NCI-H2227 treated with DMSO at 0.1 percent for 48 hours (cell line): ENCODE measurements around the gene TMCC2.
"Not testable (repeated sequence)": the region's sequence is repeated elsewhere in the genome, so short reads cannot be mapped to it uniquely, and the experiment has no call there.

ENCODE experiments used
- DNase-seq: peaks from one replicate; lab custom pipeline; 2025; lab: John Stamatoyannopoulos, UW

TMCC2 gene

GRCh38 chr1:205280666-205281395, 53.1 kb downstream of the TMCC2 start:
- DNase-seq = not testable (repeated sequence)

- DNase-seq = no peak
Measured at GRCh38 chr1:205283270-205284147, 55.8 kb downstream of the TMCC2 start.

GRCh38 chr1:205284420-205285144, 56.8 kb downstream of the TMCC2 start:
- peak; percentile 24 for DNase-seq

GRCh38 chr1:205285381-205286101, 57.8 kb downstream of the TMCC2 start:
- no peak for DNase-seq

GRCh38 chr1:205286335-205286950, 58.7 kb downstream of the TMCC2 start:
- no peak for DNase-seq

- DNase-seq = no peak
Measured at GRCh38 chr1:205287076-205287475, 59.3 kb downstream of the TMCC2 start.

- no peak for DNase-seq
Measured at GRCh38 chr1:205287767-205288559, 60.2 kb downstream of the TMCC2 start.

- no peak for DNase-seq
Measured at GRCh38 chr1:205291596-205291995, 63.9 kb downstream of the TMCC2 start.

GRCh38 chr1:205293350-205294074, 65.8 kb downstream of the TMCC2 start:
- DNase-seq = no peak

- DNase-seq = no peak
Measured at GRCh38 chr1:205294175-205294917, 66.6 kb downstream of the TMCC2 start.

- DNase-seq = no peak
Measured at GRCh38 chr1:205294934-205295333, 67.2 kb downstream of the TMCC2 start.

- DNase-seq = no peak
Measured at GRCh38 chr1:205296154-205296553, 68.4 kb downstream of the TMCC2 start.

GRCh38 chr1:205297546-205298177, 69.9 kb downstream of the TMCC2 start:
- not testable (repeated sequence) for DNase-seq

GRCh38 chr1:205298191-205298994, 70.6 kb downstream of the TMCC2 start:
- no peak for DNase-seq

- peak; percentile 46 for DNase-seq
Measured at GRCh38 chr1:205300149-205300548, 72.4 kb downstream of the TMCC2 start.

GRCh38 chr1:205301205-205301821, 73.6 kb downstream of the TMCC2 start:
- no peak for DNase-seq

GRCh38 chr1:205301842-205302588, 74.3 kb downstream of the TMCC2 start:
- no peak for DNase-seq
